ENCODE measurements around the gene TMEM87B. TPM values are rescaled to one million over a fixed set of nuclear protein-coding genes. Genes with fewer than 3 reads are reported as not detected.
A peak's percentile ranks its signal among the peaks of the same experiment; 100 is the strongest.
"Not testable (repeated sequence)": the region's sequence is repeated elsewhere in the genome, so short reads cannot be mapped to it uniquely, and the experiment has no call there.

The TMEM87B gene
- total RNA-seq, 2 experiments from 2014 or later, result 22.3 to 24.1 TPM

DNA sequence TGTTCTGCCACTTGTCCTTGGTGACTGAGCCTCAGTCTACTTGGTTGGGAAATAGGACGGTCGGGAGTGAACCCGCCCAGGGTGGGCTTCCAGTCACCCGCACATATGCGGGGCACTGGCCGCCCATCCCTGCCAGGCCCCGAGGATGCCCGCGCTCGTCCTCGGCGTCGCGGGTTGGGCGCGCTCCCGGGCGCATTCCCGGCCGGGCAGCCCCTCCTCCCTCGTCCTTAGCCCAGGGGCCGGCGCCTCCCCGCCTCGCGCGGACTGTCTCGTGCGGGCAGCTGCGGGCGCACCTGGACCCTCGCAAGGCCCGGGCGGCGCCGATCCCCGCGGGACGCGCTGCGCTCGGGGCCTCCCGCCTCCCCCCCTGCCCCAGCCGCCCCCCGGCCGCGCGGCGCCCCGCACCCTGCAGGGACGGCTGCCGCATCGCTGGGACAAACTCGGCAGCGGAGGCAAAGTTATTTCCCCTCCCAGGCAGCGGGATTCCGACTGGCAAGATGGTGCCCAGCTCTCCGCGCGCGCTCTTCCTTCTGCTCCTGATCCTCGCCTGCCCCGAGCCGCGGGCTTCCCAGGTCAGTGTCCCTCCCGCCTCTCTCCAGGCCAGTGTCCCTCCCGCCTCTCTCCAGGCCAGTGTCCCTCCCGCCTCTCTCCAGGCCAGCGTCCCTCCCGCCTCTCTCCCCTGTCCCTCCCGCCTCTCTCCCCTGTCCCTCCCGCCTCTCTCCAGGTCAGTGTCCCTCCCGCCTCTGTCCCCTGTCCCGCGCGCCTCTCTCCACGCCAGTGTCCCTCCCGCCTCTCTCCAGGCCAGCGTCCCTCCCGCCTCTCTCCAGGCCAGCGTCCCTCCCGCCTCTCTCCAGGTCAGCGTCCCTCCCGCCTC is 83.3 kb downstream of the TMEM87B start, which contains the start of gene FBLN7:
TSS of gene FBLN7 (plus strand) at position 227 of the 874 bp plus-strand sequence. CDS start at position 498, 271 bp downstream.
- Mint-ChIP-seq H3K27me3 (peaks cover 18% of the 10 kb centered on the region), H3K4me3 (peak within 1 kb of the TSS; percentile 40), H3K4me1 (ENCODE audit: low read depth) (peaks cover 6% of the 10 kb centered on the region), H3K36me3 (peaks cover 4% of the 10 kb centered on the region), H3K27ac (peak within 1 kb of the TSS; percentile 15), H3K9me3 (peaks cover 6% of the 10 kb centered on the region)
- intact Hi-C loops (cut with micrococcal nuclease), result no loop called here
- no peak for DNase-seq
- ChIA-PET POLR2A (interaction anchor here (1.4 kb wide), 1 partner anchor 17 kb away, joined by 4 read pairs; no protein-coding TSS in a partner anchor), CTCF (interaction anchor here (0.8 kb wide), 2 partner anchors 17 to 41 kb away, joined by 3 to 4 read pairs; no protein-coding TSS in a partner anchor)

DNA sequence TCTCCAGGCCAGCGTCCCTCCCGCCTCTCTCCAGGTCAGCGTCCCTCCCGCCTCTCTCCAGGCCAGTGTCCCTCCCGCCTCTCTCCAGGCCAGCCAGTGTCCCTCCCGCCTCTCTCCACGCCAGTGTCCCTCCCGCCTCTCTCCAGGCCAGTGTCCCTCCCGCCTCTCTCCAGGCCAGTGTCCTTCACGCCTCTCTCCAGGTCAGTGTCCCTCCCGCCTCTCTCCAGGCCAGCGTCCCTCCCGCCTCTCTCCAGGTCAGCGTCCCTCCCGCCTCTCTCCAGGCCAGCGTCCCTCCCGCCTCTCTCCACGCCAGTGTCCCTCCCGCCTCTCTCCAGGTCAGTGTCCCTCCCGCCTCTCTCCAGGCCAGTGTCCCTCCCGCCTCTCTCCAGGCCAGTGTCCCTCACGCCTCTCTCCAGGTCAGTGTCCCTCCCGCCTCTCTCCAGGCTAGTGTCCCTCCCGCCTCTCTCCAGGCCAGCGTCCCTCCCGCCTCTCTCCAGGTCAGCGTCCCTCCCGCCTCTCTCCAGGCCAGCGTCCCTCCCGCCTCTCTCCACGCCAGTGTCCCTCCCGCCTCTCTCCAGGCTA is 84.1 kb downstream of the TMEM87B start:
- H3K36me3 Mint-ChIP-seq; intact Hi-C loops (cut with micrococcal nuclease); H3K4me3 Mint-ChIP-seq; POLR2A ChIA-PET; H3K27ac Mint-ChIP-seq; CTCF ChIA-PET; DNase-seq; H3K9me3 Mint-ChIP-seq; H3K4me1 Mint-ChIP-seq (ENCODE audit: low read depth): not testable (repeated sequence)
- peaks cover 18% of the 10 kb centered on the region for H3K27me3 Mint-ChIP-seq

DNA sequence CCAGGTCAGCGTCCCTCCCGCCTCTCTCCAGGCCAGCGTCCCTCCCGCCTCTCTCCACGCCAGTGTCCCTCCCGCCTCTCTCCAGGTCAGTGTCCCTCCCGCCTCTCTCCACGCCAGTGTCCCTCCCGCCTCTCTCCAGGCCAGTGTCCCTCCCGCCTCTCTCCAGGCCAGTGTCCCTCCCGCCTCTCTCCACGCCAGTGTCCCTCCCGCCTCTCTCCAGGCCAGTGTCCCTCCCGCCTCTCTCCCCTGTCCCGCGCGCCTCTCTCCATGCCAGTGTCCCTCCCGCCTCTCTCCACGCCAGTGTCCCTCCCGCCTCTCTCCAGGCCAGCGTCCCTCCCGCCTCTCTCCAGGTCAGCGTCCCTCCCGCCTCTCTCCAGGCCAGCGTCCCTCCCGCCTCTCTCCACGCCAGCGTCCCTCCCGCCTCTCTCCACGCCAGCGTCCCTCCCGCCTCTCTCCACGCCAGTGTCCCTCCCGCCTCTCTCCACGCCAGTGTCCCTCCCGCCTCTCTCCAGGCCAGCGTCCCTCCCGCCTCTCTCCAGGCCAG is 84.7 kb downstream of the TMEM87B start:
- intact Hi-C loops (cut with micrococcal nuclease); H3K4me3 Mint-ChIP-seq; H3K9me3 Mint-ChIP-seq; H3K4me1 Mint-ChIP-seq (ENCODE audit: low read depth); CTCF ChIA-PET; POLR2A ChIA-PET; H3K36me3 Mint-ChIP-seq; H3K27ac Mint-ChIP-seq; DNase-seq: not testable (repeated sequence)
- H3K27me3 Mint-ChIP-seq, result peaks cover 18% of the 10 kb centered on the region

GRCh38 chr2:112140205-112140802 is 85.2 kb downstream of the TMEM87B start:
- Mint-ChIP-seq H3K27ac (no peak overlapping the region), H3K27me3 (peaks cover 18% of the 10 kb centered on the region), H3K36me3 (no peaks in the 10 kb centered on the region), H3K4me1 (ENCODE audit: low read depth) (peaks cover 6% of the 10 kb centered on the region), H3K4me3 (no peak overlapping the region), H3K9me3 (no peaks in the 10 kb centered on the region)
- POLR2A ChIA-PET, result no interaction called here
- CTCF ChIA-PET, result no interaction called here
- no peak for DNase-seq
- intact Hi-C loops (cut with micrococcal nuclease), result no loop called here

DNA sequence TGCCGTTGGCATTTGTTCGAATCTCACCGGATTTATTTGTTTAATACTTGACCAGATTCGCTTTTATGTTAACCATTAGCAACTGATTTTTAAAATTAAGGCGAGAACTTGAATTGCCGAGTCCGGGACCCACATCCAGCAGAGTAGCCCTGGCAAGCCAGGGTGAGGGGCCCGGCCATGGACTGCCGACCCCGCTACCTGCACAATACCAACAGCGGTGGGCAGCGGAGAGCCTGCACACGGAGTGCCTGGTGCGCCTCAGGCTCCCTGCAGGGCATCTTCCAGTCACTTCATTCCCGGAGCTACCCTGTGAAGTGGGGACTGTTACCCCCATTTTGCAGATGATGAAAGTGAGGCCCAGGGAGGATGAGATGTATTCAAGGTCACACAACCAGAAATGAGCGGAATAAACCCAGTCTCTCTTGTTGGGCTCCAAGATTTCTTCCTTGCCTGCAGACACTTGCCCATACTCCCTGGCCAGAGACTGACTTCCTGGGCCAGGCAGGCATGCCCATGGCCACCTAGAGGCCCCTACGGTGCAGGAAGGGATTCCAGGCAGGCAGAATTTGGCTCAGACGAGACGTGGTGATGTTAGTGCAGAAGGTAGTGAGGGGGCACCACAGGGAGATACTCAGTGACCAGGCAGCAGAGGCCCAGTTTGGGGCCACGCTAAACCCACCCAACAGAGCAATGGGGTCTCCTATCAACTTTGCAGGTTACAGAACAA is 86.0 kb downstream of the TMEM87B start:
- ChIA-PET POLR2A (no interaction called here), CTCF (no interaction called here)
- Mint-ChIP-seq H3K27me3 (peaks cover 18% of the 10 kb centered on the region), H3K36me3 (no peaks in the 10 kb centered on the region), H3K4me1 (ENCODE audit: low read depth) (peaks cover 6% of the 10 kb centered on the region), H3K9me3 (no peaks in the 10 kb centered on the region), H3K4me3 (no peak overlapping the region), H3K27ac (no peak overlapping the region)
- intact Hi-C loops (cut with micrococcal nuclease), result no loop called here
- no peak for DNase-seq

- POLR2A ChIA-PET, result no interaction called here
- Mint-ChIP-seq H3K36me3 (no peaks in the 10 kb centered on the region), H3K9me3 (no peaks in the 10 kb centered on the region), H3K4me1 (ENCODE audit: low read depth) (peaks cover 6% of the 10 kb centered on the region), H3K27ac (no peak overlapping the region), H3K27me3 (peaks cover 18% of the 10 kb centered on the region), H3K4me3 (no peak overlapping the region)
- CTCF ChIA-PET, result no interaction called here
- DNase-seq, result peak; percentile 6
- intact Hi-C loops (cut with micrococcal nuclease), result no loop called here
These were observed 86.5 kb downstream of the TMEM87B start for GRCh38 chr2:112141626-112142007.

DNA sequence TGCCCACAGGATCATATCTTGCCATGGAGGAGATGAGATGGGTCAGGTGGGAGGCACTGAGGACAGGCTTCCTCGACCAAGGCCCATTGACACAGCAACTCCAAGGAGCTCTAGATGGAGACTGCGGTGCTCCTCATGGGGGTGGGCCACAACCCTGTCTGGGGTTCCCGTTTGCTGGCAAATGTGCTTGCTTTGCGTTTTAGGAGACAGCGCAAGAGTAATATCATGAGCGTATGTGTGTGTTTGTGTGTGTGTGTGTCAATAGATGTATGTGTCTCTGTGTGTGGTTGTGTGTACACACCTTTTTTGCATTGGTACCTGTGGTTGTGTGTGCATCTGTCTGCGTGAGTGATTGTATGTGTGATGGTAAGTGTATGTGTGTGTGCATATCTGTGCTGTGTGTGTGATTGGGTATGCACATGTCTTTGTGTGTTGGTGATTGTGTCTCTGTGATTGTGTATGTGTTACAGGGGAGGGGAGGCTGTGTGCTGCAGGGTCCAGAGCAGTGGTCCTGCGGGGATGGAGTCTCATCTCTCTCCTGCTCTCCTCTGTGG is 87.5 kb downstream of the TMEM87B start:
- intact Hi-C loops (cut with micrococcal nuclease), result no loop called here
- Mint-ChIP-seq H3K4me1 (ENCODE audit: low read depth) (peaks cover 2% of the 10 kb centered on the region), H3K27ac (no peak overlapping the region), H3K9me3 (no peaks in the 10 kb centered on the region), H3K4me3 (no peak overlapping the region), H3K36me3 (no peaks in the 10 kb centered on the region), H3K27me3 (peaks cover 14% of the 10 kb centered on the region)
- POLR2A ChIA-PET, result no interaction called here
- peak; percentile 3 for DNase-seq
- CTCF ChIA-PET, result no interaction called here

- Mint-ChIP-seq H3K27ac (no peak overlapping the region), H3K36me3 (no peaks in the 10 kb centered on the region), H3K9me3 (no peaks in the 10 kb centered on the region), H3K27me3 (peaks cover 10% of the 10 kb centered on the region), H3K4me1 (ENCODE audit: low read depth) (no peaks in the 10 kb centered on the region), H3K4me3 (no peak overlapping the region)
- intact Hi-C loops (cut with micrococcal nuclease), result no loop called here
- CTCF ChIA-PET, result no interaction called here
- POLR2A ChIA-PET, result no interaction called here
- peak; percentile 5 for DNase-seq
These were observed 88.1 kb downstream of the TMEM87B start for GRCh38 chr2:112143150-112143549.

DNA sequence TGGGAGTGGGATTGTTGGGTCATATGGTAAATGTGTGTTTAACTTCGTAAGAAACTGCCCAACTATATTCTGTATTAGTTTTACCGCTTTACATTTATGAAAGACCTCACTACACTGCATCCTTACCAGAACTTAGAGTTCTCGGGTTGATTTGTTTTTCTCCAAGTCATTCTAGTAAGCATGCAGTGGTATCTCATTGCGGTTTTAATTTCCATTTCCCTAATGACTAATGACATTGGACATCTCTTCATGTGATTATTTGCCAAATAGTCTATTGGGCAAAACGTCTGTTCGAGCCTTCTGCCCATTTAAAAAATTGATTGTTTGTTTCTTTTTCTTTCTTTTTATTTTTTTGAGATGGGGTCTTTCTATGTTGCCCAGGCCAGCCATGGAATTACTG is 89.9 kb downstream of the TMEM87B start:
- Mint-ChIP-seq H3K4me1 (ENCODE audit: low read depth) (no peaks in the 10 kb centered on the region), H3K4me3 (no peak overlapping the region), H3K9me3 (no peaks in the 10 kb centered on the region), H3K27ac (no peak overlapping the region), H3K27me3 (peaks cover 8% of the 10 kb centered on the region), H3K36me3 (no peaks in the 10 kb centered on the region)
- no peak for DNase-seq
- intact Hi-C loops (cut with micrococcal nuclease), result no loop called here
- CTCF ChIA-PET, result no interaction called here
- POLR2A ChIA-PET, result no interaction called here

GRCh38 chr2:112147382-112148168 is 92.5 kb downstream of the TMEM87B start:
- no peaks in the 10 kb centered on the region for H3K36me3 Mint-ChIP-seq
- intact Hi-C loops (cut with micrococcal nuclease), result no loop called here
- H3K9me3 Mint-ChIP-seq, result no peaks in the 10 kb centered on the region
- H3K27me3 Mint-ChIP-seq, result no peaks in the 10 kb centered on the region
- no peak for DNase-seq
- H3K4me3 Mint-ChIP-seq, result no peak overlapping the region
- no peaks in the 10 kb centered on the region for H3K4me1 Mint-ChIP-seq (ENCODE audit: low read depth)
- CTCF ChIA-PET, result interaction anchor here (0.6 to 1.3 kb wide), 3 partner anchors 26 to 112 kb away, joined by 3 to 7 read pairs (median 4); no protein-coding TSS in a partner anchor
- POLR2A ChIA-PET, result no interaction called here
- no peak overlapping the region for H3K27ac Mint-ChIP-seq

DNA sequence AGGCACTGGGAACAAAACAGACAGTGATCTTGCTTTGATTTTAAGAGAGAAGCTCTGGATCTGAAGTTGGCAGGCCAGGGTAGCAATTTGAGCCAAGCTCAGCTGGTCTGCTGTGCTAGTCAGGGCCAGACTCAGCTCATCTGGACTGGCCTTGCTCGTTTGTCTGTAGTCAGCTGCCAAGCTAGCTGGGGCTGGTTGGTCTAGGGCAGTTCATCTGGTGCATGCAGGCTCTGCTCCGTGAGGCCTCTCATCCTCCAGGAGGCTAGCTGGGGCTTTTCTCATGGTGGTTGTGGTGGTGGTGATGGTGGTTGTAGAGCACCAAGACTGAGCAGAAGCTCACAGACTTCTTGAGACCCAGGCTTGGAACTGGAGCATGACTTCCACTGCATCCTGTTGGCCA is 93.4 kb downstream of the TMEM87B start:
- Mint-ChIP-seq H3K4me3 (no peak overlapping the region), H3K36me3 (no peaks in the 10 kb centered on the region)
- POLR2A ChIA-PET, result no interaction called here

More for the DNA sequence above, 93.4 kb downstream of the TMEM87B start:
- no peaks in the 10 kb centered on the region for H3K9me3 Mint-ChIP-seq
- CTCF ChIA-PET, result interaction anchor here (0.7 kb wide), 1 partner anchor 47 kb away, joined by 3 read pairs; no protein-coding TSS in a partner anchor
- no peak overlapping the region for H3K27ac Mint-ChIP-seq
- no peaks in the 10 kb centered on the region for H3K27me3 Mint-ChIP-seq
- peaks cover 7% of the 10 kb centered on the region for H3K4me1 Mint-ChIP-seq (ENCODE audit: low read depth)
- DNase-seq, result peak; percentile 7
- intact Hi-C loops (cut with micrococcal nuclease), result no loop called here

Measured in activated CD4-positive, alpha-beta memory T cell treated with anti-CD3 and anti-CD28 coated beads for 36 hours (primary cell).